Peyer's patch (tissue), 4 donors: ENCODE results near the gene TMEM237.

Source experiments
- POLR2A ChIP-seq, 2 donors: fragments of 450-650 bp; IDR thresholded peaks; one replicate each; pipeline ENCODE4 v1.5.1; 2017; ENCODE audit warnings: antibody characterized with exemption in 2 of 2, mild to moderate bottlenecking in 2 of 2, moderate library complexity in 2 of 2
- TF ChIP-seq, protein P1 (sequence below), 6 experiments: fragments of 450-650 bp in 4 of 6; fragments of 200-600 bp in 2 of 6; sonication (generic) in 1 of 6; IDR thresholded peaks; one replicate each; pipeline ENCODE4 v1.5.1; 2017 to 2019; ENCODE audit warnings: antibody characterized with exemption in 6 of 6, mild to moderate bottlenecking in 3 of 6, moderate library complexity in 1 of 6

GRCh38 chr2:201647431-201647830 is 4.1 kb upstream of the TMEM237 start:
- no peak for TF ChIP-seq POLR2A (IDR thresholded peaks at IDR 0.05)
- TF ChIP-seq, protein P1, sequence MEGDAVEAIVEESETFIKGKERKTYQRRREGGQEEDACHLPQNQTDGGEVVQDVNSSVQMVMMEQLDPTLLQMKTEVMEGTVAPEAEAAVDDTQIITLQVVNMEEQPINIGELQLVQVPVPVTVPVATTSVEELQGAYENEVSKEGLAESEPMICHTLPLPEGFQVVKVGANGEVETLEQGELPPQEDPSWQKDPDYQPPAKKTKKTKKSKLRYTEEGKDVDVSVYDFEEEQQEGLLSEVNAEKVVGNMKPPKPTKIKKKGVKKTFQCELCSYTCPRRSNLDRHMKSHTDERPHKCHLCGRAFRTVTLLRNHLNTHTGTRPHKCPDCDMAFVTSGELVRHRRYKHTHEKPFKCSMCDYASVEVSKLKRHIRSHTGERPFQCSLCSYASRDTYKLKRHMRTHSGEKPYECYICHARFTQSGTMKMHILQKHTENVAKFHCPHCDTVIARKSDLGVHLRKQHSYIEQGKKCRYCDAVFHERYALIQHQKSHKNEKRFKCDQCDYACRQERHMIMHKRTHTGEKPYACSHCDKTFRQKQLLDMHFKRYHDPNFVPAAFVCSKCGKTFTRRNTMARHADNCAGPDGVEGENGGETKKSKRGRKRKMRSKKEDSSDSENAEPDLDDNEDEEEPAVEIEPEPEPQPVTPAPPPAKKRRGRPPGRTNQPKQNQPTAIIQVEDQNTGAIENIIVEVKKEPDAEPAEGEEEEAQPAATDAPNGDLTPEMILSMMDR (IDR thresholded peaks at IDR 0.05), result no peak
